AG04449 (cell line): ENCODE results near the gene LRP11.
A peak's percentile ranks its signal among the peaks of the same experiment; 100 is the strongest.
"Not testable (repeated sequence)": the region's sequence is repeated elsewhere in the genome, so short reads cannot be mapped to it uniquely, and the experiment has no call there.

Experiments
- CTCF ChIA-PET: fragments of 350-600 bp; formaldehyde crosslinking; extraction: SDS; loops from one replicate; lab custom pipeline; 2021; ENCODE audit warnings: antibody characterized with exemption; lab: Yijun Ruan, JAX
- POLR2A ChIA-PET: fragments of 400-600, 350-600 bp; formaldehyde crosslinking; extraction: SDS; loops from one replicate; lab custom pipeline; 2020; ENCODE audit warnings: antibody characterized with exemption, inconsistent platforms; lab: Yijun Ruan, JAX
- DNase-seq: peaks from one replicate; pipeline ENCODE4 v3.0.0-alpha.2; 2010; ENCODE audit warnings: low read depth, low spot score
- H3K4me3 ChIP-seq: 2 replicates; pipeline ENCODE4 v1.5.1; 2011; ENCODE audit warnings: low read depth, mild to moderate bottlenecking, control low read depth, low read length
- TF ChIP-seq, protein P1 (sequence below): IDR thresholded peaks from one replicate; pipeline ENCODE4 v1.5.1; 2011; ENCODE audit warnings: mild to moderate bottlenecking, moderate library complexity, low read length, control low read depth, inconsistent platforms; ENCODE audit not compliant: insufficient read depth; ENCODE audit errors: missing control alignments

Gene LRP11, protein sequence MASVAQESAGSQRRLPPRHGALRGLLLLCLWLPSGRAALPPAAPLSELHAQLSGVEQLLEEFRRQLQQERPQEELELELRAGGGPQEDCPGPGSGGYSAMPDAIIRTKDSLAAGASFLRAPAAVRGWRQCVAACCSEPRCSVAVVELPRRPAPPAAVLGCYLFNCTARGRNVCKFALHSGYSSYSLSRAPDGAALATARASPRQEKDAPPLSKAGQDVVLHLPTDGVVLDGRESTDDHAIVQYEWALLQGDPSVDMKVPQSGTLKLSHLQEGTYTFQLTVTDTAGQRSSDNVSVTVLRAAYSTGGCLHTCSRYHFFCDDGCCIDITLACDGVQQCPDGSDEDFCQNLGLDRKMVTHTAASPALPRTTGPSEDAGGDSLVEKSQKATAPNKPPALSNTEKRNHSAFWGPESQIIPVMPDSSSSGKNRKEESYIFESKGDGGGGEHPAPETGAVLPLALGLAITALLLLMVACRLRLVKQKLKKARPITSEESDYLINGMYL

DNA sequence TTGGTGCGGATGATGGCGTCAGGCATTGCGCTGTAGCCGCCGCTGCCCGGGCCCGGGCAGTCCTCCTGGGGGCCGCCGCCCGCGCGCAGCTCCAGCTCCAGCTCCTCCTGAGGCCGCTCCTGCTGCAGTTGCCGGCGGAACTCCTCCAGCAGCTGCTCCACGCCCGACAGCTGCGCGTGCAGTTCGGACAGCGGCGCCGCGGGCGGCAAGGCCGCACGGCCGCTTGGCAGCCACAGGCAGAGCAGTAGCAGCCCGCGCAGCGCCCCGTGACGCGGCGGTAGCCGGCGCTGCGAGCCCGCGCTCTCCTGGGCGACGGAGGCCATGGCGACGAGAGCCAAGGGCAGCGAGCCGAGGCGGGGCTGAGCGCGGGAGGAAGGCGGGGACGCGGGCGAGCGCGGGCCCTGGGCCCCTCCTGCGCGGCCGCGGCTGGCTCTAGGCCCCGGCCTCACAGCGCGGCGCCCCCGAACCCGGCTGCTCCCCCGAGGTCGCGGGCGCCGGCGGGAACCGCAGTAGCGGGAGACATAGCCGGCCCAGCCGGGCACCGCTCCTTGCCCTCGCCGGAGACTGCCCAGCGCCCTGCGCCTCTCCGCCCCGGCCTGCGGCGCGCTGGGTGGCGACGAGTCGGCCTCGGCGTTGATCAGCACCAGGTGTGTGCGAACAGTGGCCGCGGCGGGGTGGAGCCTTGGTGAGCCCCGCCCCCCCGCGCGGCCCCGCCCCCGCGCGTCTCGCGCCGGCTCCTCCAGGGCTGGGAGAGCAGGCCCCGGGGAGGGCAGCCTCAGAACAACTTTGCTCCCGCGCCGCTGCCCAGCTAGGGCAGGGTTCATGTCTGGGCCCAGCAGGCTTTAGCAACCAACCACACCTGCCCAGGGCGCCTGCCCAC, at the start of gene LRP11:
LRP11 (minus strand) TSS at position 662 of the 880 bp plus-strand sequence; CDS start at position 323, 339 bp downstream.
- H3K4me3 ChIP-seq, result peak within 1 kb of the TSS; percentile 67
- no peak for DNase-seq
- POLR2A ChIA-PET, result interaction anchor here (0.6 to 0.9 kb wide), 5 partner anchors 13 to 321 kb away, joined by 3 to 5 read pairs (median 4); partner anchors contain the start of gene LATS1
- CTCF ChIA-PET, result interaction anchor here (1.0 to 8.0 kb wide), 10 partner anchors 10 to 61 kb away, joined by 3 to 61 read pairs (median 9); no protein-coding TSS in a partner anchor
- TF ChIP-seq, protein P1, sequence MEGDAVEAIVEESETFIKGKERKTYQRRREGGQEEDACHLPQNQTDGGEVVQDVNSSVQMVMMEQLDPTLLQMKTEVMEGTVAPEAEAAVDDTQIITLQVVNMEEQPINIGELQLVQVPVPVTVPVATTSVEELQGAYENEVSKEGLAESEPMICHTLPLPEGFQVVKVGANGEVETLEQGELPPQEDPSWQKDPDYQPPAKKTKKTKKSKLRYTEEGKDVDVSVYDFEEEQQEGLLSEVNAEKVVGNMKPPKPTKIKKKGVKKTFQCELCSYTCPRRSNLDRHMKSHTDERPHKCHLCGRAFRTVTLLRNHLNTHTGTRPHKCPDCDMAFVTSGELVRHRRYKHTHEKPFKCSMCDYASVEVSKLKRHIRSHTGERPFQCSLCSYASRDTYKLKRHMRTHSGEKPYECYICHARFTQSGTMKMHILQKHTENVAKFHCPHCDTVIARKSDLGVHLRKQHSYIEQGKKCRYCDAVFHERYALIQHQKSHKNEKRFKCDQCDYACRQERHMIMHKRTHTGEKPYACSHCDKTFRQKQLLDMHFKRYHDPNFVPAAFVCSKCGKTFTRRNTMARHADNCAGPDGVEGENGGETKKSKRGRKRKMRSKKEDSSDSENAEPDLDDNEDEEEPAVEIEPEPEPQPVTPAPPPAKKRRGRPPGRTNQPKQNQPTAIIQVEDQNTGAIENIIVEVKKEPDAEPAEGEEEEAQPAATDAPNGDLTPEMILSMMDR, result no peak

DNA sequence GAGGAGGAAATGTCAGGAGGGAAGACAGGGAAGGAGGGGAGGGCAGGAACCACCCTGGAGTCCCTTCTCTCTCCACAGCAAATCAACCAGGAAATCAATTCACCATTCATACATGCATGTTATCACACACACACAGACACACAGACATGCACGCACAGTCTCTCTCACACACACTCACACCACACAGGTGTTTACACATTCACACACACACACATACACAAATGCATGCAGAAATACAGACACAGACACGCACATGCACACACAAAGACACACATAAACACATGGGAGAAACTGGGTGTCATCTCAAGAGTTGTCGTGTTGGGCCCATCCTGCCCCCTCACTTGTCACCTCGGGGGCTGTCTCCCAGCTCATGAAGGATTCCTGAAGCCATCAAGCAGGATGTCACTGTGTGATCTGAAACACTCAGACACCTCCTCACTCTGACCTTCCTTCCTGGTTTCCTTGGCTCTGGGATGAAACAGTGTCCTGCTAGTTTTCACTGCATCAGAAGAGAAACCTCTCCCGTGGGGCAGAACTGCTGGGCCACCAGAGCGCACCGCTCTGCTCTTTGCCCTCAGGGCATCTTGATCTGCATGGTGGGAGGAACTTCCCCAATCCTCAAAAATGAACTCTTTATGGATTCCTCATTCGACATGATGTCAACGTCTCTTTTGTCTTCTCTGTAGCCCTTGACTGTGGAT, 49.5 kb upstream of the LRP11 start:
- H3K4me3 ChIP-seq, result no peak overlapping the region
- ChIA-PET CTCF (interaction anchor here (0.9 to 1.5 kb wide), 2 partner anchors 9 to 78 kb away, joined by 3 to 4 read pairs; no protein-coding TSS in a partner anchor), POLR2A (no interaction called here)
- TF ChIP-seq, protein P1, result no peak
- DNase-seq, result no peak

DNA sequence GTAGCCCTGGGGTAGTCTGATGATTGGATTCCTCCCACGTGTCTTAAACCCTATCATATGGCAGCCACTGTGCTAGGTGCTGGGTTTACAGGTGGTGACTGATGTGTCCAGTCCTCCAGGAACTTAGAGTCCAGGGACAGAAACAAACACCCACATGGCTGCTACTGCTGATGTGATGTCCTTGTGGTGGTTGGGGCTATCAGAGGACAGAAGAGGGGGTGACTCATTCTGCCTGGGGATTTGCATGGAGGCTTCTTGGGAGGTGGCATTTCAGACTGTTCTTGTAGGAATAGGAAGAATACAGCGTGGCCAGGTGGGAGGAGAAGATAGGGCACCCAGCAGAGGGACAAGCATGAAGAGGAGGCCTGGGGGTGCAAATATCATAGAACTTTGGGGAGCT, 48.9 kb upstream of the LRP11 start:
- DNase-seq, result no peak
- no peak overlapping the region for H3K4me3 ChIP-seq
- POLR2A ChIA-PET, result no interaction called here
- TF ChIP-seq, protein P1, result no peak
- CTCF ChIA-PET, result interaction anchor here (0.9 kb wide), 1 partner anchor 78 kb away, joined by 3 read pairs; no protein-coding TSS in a partner anchor

DNA sequence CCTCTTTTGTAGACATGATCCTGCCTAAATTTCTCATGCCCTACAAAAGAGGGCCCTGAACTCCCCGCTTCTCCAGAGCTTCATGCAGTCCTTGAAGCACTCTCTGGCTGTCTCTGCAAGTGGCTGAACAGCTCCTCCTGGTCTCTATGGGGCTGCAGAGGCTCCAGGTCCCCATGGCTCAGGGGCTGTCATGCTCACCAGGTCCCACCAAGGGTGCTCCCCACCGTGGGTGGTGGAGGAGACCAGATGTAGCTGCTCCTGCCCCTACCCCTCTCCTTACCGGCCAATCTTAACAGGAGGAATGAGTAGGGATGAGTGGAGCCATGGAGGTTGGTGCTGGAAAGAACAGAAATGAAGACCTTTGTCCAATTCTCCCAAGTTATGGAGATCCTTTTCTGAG, 48.5 kb upstream of the LRP11 start:
- CTCF ChIA-PET, POLR2A ChIA-PET, H3K4me3 ChIP-seq, DNase-seq: not testable (repeated sequence)

DNA sequence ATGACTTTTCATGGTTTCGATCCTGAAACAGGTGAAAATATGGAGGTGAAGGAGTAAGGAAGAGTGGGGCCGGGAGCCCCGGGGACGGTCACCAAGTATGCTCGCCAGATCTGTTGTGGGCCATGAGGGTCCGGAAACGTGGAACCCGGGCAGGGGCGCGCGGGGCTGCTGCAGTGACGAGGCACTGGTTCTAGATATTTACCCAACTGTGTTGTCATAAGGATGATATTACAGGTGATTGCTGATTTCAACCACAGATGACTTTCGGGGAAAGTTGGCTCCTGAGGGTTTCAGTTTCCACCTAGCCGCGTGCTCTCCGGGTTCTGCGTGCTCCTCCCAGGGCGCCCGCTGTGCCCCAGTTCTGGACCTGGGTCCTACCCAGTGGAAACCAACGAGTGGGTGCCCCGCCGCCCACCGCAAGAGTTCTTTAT, 46.6 kb upstream of the LRP11 start:
- ChIA-PET CTCF (no interaction called here), POLR2A (no interaction called here)
- TF ChIP-seq, protein P1, result no peak
- no peak overlapping the region for H3K4me3 ChIP-seq
- DNase-seq, result no peak
